ENCODE results near the gene CREB5. TPM values are rescaled to one million over a fixed set of nuclear protein-coding genes. Genes with fewer than 3 reads are reported as not detected.

The CREB5 gene
- total and polyA plus RNA-seq, 2 donors (not counting 3 experiments of a cell fraction or from before 2014, with no cell fraction given): 19.6 to 28.4 TPM

DNA sequence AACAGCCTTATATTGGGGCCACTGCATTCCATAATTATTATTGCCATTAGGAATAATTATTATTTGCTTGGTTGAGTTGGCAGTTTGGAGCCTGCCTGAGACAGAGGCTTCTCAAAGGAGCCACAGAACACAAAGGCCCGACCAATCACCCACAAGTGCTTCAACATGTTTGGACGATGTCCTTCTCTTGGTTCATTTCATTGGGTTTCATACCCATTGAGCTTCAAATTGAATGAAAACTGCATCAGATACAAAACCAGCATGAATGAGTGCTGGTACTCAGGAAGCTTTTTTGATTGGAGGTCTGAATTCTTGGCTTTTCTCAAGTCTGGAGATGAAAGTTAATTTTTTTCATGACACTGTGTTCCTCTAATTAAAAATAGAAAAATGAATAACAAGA, 168.3 kb downstream of the CREB5 start:
- BruUV-seq (replicated peaks): no TSS peak
- H3K9me1 ChIP-seq (replicated peaks; ENCODE audit: control insufficient read depth, extremely low read depth, insufficient read depth, low read length): no peaks in the 10 kb centered on the region
- peaks cover 10% of the 10 kb centered on the region for H3K4me1 ChIP-seq (ENCODE audit: control insufficient read depth, extremely low read depth, insufficient read depth, low read length)
- ChIA-PET POLR2A (no interaction called here), CTCF (no interaction called here)
- no peak overlapping the region for H3K27ac ChIP-seq (ENCODE audit: insufficient read depth, low read depth, low read length)
- dilution Hi-C loops (cut with MboI; ENCODE audit: extremely low pct_ligation_motif_present, low sequenced_read_pairs) (no loop called here), intact Hi-C loops (cut with micrococcal nuclease) (no loop called here)
- H4K20me1 ChIP-seq (replicated peaks; ENCODE audit: control insufficient read depth, extremely low read depth, insufficient read depth, low read length): no peaks in the 10 kb centered on the region
- TF ChIP-seq, protein P1, sequence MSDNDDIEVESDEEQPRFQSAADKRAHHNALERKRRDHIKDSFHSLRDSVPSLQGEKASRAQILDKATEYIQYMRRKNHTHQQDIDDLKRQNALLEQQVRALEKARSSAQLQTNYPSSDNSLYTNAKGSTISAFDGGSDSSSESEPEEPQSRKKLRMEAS (IDR thresholded peaks at IDR 0.05; ENCODE audit: insufficient read depth, insufficient read length): no peak
- TF ChIP-seq POLR2AphosphoS5 (IDR thresholded peaks at IDR 0.05; ENCODE audit: insufficient read depth, low read depth, low read length): no peak
- no peak for TF ChIP-seq POLR2A (IDR thresholded peaks at IDR 0.05; ENCODE audit: low read depth, low read length)
- TF ChIP-seq JUN (IDR thresholded peaks at IDR 0.05; ENCODE audit: borderline replicate concordance, insufficient read depth, insufficient read length, low read depth): no peak
- no peak for TF ChIP-seq GATA2 (IDR thresholded peaks at IDR 0.05; ENCODE audit: insufficient read depth, insufficient read length, low read depth, low read length)
- TF ChIP-seq EZH2 (IDR thresholded peaks at IDR 0.05; ENCODE audit: borderline replicate concordance, low read depth, low read length, severe bottlenecking): no peak
- TF ChIP-seq MYC (IDR thresholded peaks at IDR 0.05; ENCODE audit: low read depth, low read length): no peak
- no peak for TF ChIP-seq FOS (IDR thresholded peaks at IDR 0.05; ENCODE audit: borderline replicate concordance, insufficient read depth, low read length)
- TF ChIP-seq, protein P2, sequence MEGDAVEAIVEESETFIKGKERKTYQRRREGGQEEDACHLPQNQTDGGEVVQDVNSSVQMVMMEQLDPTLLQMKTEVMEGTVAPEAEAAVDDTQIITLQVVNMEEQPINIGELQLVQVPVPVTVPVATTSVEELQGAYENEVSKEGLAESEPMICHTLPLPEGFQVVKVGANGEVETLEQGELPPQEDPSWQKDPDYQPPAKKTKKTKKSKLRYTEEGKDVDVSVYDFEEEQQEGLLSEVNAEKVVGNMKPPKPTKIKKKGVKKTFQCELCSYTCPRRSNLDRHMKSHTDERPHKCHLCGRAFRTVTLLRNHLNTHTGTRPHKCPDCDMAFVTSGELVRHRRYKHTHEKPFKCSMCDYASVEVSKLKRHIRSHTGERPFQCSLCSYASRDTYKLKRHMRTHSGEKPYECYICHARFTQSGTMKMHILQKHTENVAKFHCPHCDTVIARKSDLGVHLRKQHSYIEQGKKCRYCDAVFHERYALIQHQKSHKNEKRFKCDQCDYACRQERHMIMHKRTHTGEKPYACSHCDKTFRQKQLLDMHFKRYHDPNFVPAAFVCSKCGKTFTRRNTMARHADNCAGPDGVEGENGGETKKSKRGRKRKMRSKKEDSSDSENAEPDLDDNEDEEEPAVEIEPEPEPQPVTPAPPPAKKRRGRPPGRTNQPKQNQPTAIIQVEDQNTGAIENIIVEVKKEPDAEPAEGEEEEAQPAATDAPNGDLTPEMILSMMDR (IDR thresholded peaks at IDR 0.05; ENCODE audit: extremely low read depth in 1 of 2, insufficient read depth in 1 of 2, low read depth in 1 of 2, low read length in 2 of 2): no peak
- no peaks in the 10 kb centered on the region for H3K9me3 ChIP-seq (replicated peaks; ENCODE audit: control insufficient read depth, insufficient read depth, low read length)
- no peak overlapping the region for H3K9ac ChIP-seq (replicated peaks; ENCODE audit: extremely low read depth, insufficient read depth, low read length)
- H3K36me3 ChIP-seq (ENCODE audit: control insufficient read depth in 2 of 2, extremely low read depth in 1 of 2, insufficient read depth in 2 of 2, low read length in 2 of 2): no peaks in the 10 kb centered on the region
- no peak overlapping the region for H3K4me3 ChIP-seq (replicated peaks in 1 of 3; ENCODE audit: insufficient read depth in 1 of 3, low read depth in 1 of 3, low read length in 3 of 3)
- no peak overlapping the region for H3K4me2 ChIP-seq (ENCODE audit: insufficient read depth, low read length)
- no peak overlapping the region for H2AFZ ChIP-seq (ENCODE audit: low read depth, low read length)
- peaks cover 8 to 13% of the 10 kb centered on the region in 2 experiments for H3K27me3 ChIP-seq (ENCODE audit: control insufficient read depth in 2 of 2, insufficient read depth in 2 of 2, low read length in 2 of 2)
- H3K79me2 ChIP-seq (ENCODE audit: control insufficient read depth, insufficient read depth, low read length): no peaks in the 10 kb centered on the region
- DNase-seq (ENCODE audit: low read depth, low spot score): no peak
- FAIRE-seq: no peak

All from endothelial cell of umbilical vein (primary cell).